Activated CD8-positive, alpha-beta memory T cell treated with anti-CD3 and anti-CD28 coated beads, Interleukin-2, amount 10 ng/mL, durations not matched to agents 7 days and 5 days (primary cell): ENCODE results near the gene SPAG16. TPM values are rescaled to one million over a fixed set of nuclear protein-coding genes. Genes with fewer than 3 reads are reported as not detected.

Experiments used
- ATAC-seq: fragments of 150-1000 bp; cut with Tn5 transposase; one replicate; pipeline ENCODE4 v1.10.0; 2021; ENCODE audit warnings: moderate library complexity
- CTCF ChIA-PET: fragments of 350-600 bp; sonication (Branson Sonifier 250); formaldehyde crosslinking; loops from one replicate; lab custom pipeline; 2021; ENCODE audit warnings: antibody characterized with exemption; lab: Charles Lee
- DNase-seq: peaks from one replicate; pipeline ENCODE4 v3.0.0-alpha.2; 2020
- H3K27ac Mint-ChIP-seq: one replicate; pipeline ENCODE4 v1.8.0; 2021; ENCODE audit warnings: mild to moderate bottlenecking, mixed read lengths
- H3K27me3 Mint-ChIP-seq: one replicate; pipeline ENCODE4 v1.8.0; 2021; ENCODE audit warnings: mixed read lengths
- H3K36me3 Mint-ChIP-seq: one replicate; pipeline ENCODE4 v1.8.0; 2021; ENCODE audit warnings: mild to moderate bottlenecking, mixed read lengths
- H3K4me1 Mint-ChIP-seq: one replicate; pipeline ENCODE4 v1.8.0; 2021; ENCODE audit warnings: mixed read lengths
- H3K4me3 Mint-ChIP-seq: one replicate; pipeline ENCODE4 v1.8.0; 2021; ENCODE audit warnings: mild to moderate bottlenecking, moderate library complexity, mixed read lengths
- H3K9me3 Mint-ChIP-seq: one replicate; pipeline ENCODE4 v1.8.0; 2022; ENCODE audit warnings: low read depth, mixed read lengths
- microRNA-seq: library from miRNA; unstranded; fragments of <30 nt; microRNA quantifications from one replicate; pipeline ENCODE4 v1.2.0, GENCODE V29; 2022
- total RNA-seq, 2 experiments: library from RNA; stranded (reverse); gene quantifications; one replicate each; pipeline ENCODE4 v1.2.3, GENCODE V29; 2021

SPAG16 gene
- total RNA-seq, 2 experiments from 2014 or later, result 7.4 to 10.1 TPM

- CTCF ChIA-PET, result no interaction called here
- Mint-ChIP-seq H3K4me1 (no peaks in the 10 kb centered on the region), H3K36me3 (no peaks in the 10 kb centered on the region), H3K9me3 (no peaks in the 10 kb centered on the region), H3K27me3 (no peaks in the 10 kb centered on the region), H3K27ac (no peak overlapping the region), H3K4me3 (no peak overlapping the region)
- ATAC-seq, result no peak
- DNase-seq, result no peak
Measured at GRCh38 chr2:214412679-214413078, 1128.4 kb downstream of the SPAG16 start.

GRCh38 chr2:214436470-214436869, 1152.2 kb downstream of the SPAG16 start:
- Mint-ChIP-seq H3K9me3 (no peaks in the 10 kb centered on the region), H3K27ac (no peak overlapping the region), H3K27me3 (no peaks in the 10 kb centered on the region), H3K4me3 (no peak overlapping the region), H3K4me1 (no peaks in the 10 kb centered on the region), H3K36me3 (no peaks in the 10 kb centered on the region)
- DNase-seq (no peak), ATAC-seq (no peak)
- CTCF ChIA-PET, result no interaction called here

- ATAC-seq, result no peak
- no peak for DNase-seq
- no peak overlapping the region for H3K4me3 Mint-ChIP-seq
- H3K27me3 Mint-ChIP-seq, result no peaks in the 10 kb centered on the region
- H3K36me3 Mint-ChIP-seq, result no peaks in the 10 kb centered on the region
- no peaks in the 10 kb centered on the region for H3K4me1 Mint-ChIP-seq
- H3K27ac Mint-ChIP-seq, result no peak overlapping the region
- H3K9me3 Mint-ChIP-seq, result no peaks in the 10 kb centered on the region
- CTCF ChIA-PET, result no interaction called here
Measured at GRCh38 chr2:214450118-214450894, 1166.0 kb downstream of the SPAG16 start.

GRCh38 chr2:214451516-214452275, 1167.4 kb downstream of the SPAG16 start:
- Mint-ChIP-seq H3K27ac (no peak overlapping the region), H3K36me3 (no peaks in the 10 kb centered on the region), H3K9me3 (no peaks in the 10 kb centered on the region), H3K4me1 (no peaks in the 10 kb centered on the region), H3K4me3 (no peak overlapping the region), H3K27me3 (no peaks in the 10 kb centered on the region)
- no peak for DNase-seq
- CTCF ChIA-PET, result no interaction called here
- ATAC-seq, result no peak

Small RNAs within 50 kb of the gene (microRNA-seq; reads per million reads assigned to microRNA genes)
- not detected for gene MIR4438

Other genes with a start within 250 kb of the SPAG16 start
- gene IKZF2, start 132.9 kb upstream of the SPAG16 start, total RNA-seq, result 10 to 100 TPM; 14.7 to 41.4 TPM